ENCODE measurements around the gene DNAJC4.

DNA sequence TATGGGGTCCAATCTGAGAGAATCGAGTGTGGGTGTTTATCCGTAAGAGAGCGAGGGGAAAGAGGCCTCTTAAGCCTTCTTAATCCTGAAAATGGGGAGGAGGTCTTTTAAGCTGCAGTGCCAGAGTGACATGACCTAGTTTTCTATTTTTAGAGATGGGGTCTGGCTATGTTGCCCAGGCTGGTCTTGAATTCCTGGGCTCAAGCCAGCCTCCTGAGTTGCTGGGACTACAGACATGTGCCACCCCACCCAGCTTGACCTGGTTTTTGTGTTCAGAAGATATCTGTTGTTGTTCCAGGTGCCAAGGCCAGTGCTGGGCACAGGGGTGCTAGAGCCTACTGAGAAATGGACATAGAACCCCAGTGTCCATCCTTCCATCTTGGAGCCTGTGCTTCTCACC lies 52.7 kb downstream of the DNAJC4 start:
- TF ChIP-seq CTCF (IDR thresholded peaks at IDR 0.05; ENCODE audit: insufficient read depth, low read length, poor library complexity, severe bottlenecking) (no peak), EZH2phosphoT487 (conservative IDR thresholded peaks at IDR 0.05; ENCODE audit: low read length) (no peak)

Data from SU-DHL-6 (cell line).